HCT116 (cell line): ENCODE results near the gene CREG1.

ENCODE experiments used
- EZH2 ChIP-seq: fragments of 200-600 bp; sonication (generic); IDR thresholded peaks from 2 replicates; pipeline ENCODE4 v1.6.1; 2017; ENCODE audit warnings: antibody characterized with exemption, mixed run types
- EZH2phosphoT487 ChIP-seq: fragments of 200-600 bp; IDR thresholded peaks from 2 replicates; pipeline ENCODE4 v1.6.1; 2018; ENCODE audit warnings: antibody characterized with exemption, borderline replicate concordance
- POLR2A ChIP-seq: IDR thresholded peaks from 2 replicates; pipeline ENCODE4 v1.7.0; 2011; ENCODE audit warnings: borderline replicate concordance; ENCODE audit not compliant: insufficient read depth, insufficient read length; ENCODE audit errors: extremely low read depth
- POLR2AphosphoS5 ChIP-seq: IDR thresholded peaks from 2 replicates; pipeline ENCODE4 v1.6.1; 2011; ENCODE audit warnings: mild to moderate bottlenecking, low read depth, low read length, moderate library complexity
- TF ChIP-seq, protein P1 (sequence below): IDR thresholded peaks from 2 replicates; pipeline ENCODE4 v1.6.1; 2012
- TF ChIP-seq, protein P2 (sequence below), 3 experiments: fragments of 200-600 bp in 1 of 3; sonication (generic) in 1 of 3; IDR thresholded peaks in 2 of 3; conservative IDR thresholded peaks in 1 of 3; 2 replicates each; pipeline ENCODE4 v1.5.1; 2012 to 2017; ENCODE audit warnings: low read depth in 2 of 3, low read length in 2 of 3, antibody characterized with exemption in 1 of 3, borderline replicate concordance in 1 of 3, control low read depth in 1 of 3, mild to moderate bottlenecking in 1 of 3, mixed read lengths in 1 of 3, mixed run types in 1 of 3, moderate library complexity in 1 of 3; ENCODE audit not compliant: insufficient read depth in 1 of 3

DNA sequence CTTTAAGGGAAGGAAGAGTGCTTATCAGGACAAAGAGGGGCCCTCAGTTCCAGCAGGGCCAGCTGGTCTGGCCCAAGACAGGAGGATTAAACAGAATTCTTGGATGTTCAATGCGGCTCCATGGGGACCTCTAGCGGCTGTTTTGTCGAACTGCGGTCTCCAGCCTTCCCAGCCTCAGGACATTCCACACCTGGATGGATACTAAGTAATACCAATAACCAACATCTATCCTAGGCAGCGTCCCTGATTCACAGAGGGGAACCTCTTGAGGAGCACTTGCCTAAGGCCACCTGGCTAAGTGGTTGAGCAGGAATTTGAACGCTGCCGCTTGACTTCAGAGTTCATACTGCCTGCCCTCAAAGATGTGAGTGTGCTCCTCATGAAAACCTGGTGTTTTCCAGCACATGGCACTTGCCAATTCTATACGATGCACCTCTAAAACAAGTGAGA, 19.7 kb downstream of the CREG1 start:
- TF ChIP-seq, protein P1, sequence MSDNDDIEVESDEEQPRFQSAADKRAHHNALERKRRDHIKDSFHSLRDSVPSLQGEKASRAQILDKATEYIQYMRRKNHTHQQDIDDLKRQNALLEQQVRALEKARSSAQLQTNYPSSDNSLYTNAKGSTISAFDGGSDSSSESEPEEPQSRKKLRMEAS = no peak
- no peak for TF ChIP-seq POLR2AphosphoS5
- no peak for TF ChIP-seq EZH2
- TF ChIP-seq EZH2phosphoT487 = no peak
- TF ChIP-seq, protein P2, sequence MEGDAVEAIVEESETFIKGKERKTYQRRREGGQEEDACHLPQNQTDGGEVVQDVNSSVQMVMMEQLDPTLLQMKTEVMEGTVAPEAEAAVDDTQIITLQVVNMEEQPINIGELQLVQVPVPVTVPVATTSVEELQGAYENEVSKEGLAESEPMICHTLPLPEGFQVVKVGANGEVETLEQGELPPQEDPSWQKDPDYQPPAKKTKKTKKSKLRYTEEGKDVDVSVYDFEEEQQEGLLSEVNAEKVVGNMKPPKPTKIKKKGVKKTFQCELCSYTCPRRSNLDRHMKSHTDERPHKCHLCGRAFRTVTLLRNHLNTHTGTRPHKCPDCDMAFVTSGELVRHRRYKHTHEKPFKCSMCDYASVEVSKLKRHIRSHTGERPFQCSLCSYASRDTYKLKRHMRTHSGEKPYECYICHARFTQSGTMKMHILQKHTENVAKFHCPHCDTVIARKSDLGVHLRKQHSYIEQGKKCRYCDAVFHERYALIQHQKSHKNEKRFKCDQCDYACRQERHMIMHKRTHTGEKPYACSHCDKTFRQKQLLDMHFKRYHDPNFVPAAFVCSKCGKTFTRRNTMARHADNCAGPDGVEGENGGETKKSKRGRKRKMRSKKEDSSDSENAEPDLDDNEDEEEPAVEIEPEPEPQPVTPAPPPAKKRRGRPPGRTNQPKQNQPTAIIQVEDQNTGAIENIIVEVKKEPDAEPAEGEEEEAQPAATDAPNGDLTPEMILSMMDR (IDR thresholded peaks at IDR 0.05 in 2 of 3, conservative IDR thresholded peaks at IDR 0.05 in 1 of 3; ENCODE audit: borderline replicate concordance in 1 of 3, insufficient read depth in 1 of 3, low read depth in 2 of 3, low read length in 2 of 3) = peak; percentile 66 to 94 (median 88)
- no peak for TF ChIP-seq POLR2A
